Transverse colon (tissue), 4 donors: ENCODE results near the gene CPD.

Source experiments
- CTCF ChIP-seq, 5 experiments: fragments of 200-600 bp in 3 of 5; fragments of 450-650 bp in 2 of 5; sonication (generic) in 3 of 5; IDR thresholded peaks; 1 replicate in 2 of 5; 2 replicates in 3 of 5; pipeline ENCODE4 v1.5.1; 2016 to 2017; ENCODE audit warnings: antibody characterized with exemption in 5 of 5, inconsistent platforms in 3 of 5, mild to moderate bottlenecking in 2 of 5, moderate library complexity in 1 of 5
- POLR2AphosphoS5 ChIP-seq, 3 donors: sonication (generic); formaldehyde crosslinking; IDR thresholded peaks; one replicate each; pipeline ENCODE4 v1.6.1; 2016; ENCODE audit warnings: antibody characterized with exemption in 3 of 3

- TF ChIP-seq CTCF (IDR thresholded peaks at IDR 0.05) (no peak), POLR2AphosphoS5 (IDR thresholded peaks at IDR 0.05) (no peak)
Observed at GRCh38 chr17:30483159-30483558, 104.4 kb downstream of the CPD start.
